OCI-LY3 (cell line): ENCODE results near the gene CAMK1D.

ENCODE experiments used
- CTCF ChIP-seq: fragments of 200-600, 300-600 bp; sonication (generic); IDR thresholded peaks from 2 replicates; pipeline ENCODE4 v1.5.1; 2014; ENCODE audit warnings: antibody characterized with exemption, low read length, low read depth
- EZH2phosphoT487 ChIP-seq: fragments of 200-600 bp; shearing (Covaris generic); IDR thresholded peaks from 2 replicates; pipeline ENCODE4 v1.6.1; 2018; ENCODE audit warnings: antibody characterized with exemption, mixed run types, low read depth

- TF ChIP-seq CTCF (no peak), EZH2phosphoT487 (no peak)
These were observed 9.0 kb upstream of the CAMK1D start for GRCh38 chr10:12340371-12340770.
